Measurements from ENCODE around the gene TNRC18.
A peak's percentile ranks its signal among the peaks of the same experiment; 100 is the strongest.
"Not testable (repeated sequence)": the region's sequence is repeated elsewhere in the genome, so short reads cannot be mapped to it uniquely, and the experiment has no call there.

TNRC18 gene

DNA sequence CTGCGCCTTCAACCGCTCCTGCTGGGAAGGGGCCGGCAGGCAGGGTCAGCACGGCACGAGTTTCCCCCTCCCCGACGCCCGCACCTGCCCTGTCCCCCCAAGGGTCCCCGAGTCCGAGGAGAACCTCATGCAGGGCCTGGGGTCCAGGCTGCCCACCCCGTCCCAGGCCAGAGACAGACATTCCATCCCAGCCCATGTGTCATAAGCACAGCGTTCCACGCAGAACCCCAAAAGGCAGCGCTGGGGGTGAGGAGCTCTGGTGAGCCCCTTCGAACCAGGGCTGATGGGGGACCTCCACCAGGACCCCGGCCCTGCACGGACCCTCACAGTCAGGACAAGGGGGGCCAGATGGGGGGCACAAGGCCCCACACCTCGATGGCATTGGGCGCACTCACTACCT lies 49.2 kb downstream of the TNRC18 start:
- DNase-seq, result no peak

DNA sequence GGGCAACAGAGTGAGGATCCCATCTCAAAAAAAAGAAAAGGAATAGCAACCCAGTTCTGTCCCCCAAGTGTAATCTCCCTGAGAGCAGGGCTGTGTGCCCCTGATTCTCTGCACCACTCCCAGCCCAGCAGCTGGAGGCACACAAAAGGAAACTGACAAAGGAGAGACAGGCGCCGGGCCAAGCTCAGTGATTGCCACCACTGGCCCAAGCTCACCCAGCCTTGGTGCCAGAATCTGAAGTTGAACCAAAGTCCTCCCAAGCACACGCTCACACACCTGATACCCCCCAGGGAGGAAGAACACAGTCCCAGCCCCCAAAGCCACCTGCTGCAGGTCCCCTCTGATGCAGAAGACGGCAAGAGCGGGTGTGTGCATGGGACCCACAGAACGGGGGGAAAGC lies 50.3 kb downstream of the TNRC18 start:
- DNase-seq, result no peak

DNA sequence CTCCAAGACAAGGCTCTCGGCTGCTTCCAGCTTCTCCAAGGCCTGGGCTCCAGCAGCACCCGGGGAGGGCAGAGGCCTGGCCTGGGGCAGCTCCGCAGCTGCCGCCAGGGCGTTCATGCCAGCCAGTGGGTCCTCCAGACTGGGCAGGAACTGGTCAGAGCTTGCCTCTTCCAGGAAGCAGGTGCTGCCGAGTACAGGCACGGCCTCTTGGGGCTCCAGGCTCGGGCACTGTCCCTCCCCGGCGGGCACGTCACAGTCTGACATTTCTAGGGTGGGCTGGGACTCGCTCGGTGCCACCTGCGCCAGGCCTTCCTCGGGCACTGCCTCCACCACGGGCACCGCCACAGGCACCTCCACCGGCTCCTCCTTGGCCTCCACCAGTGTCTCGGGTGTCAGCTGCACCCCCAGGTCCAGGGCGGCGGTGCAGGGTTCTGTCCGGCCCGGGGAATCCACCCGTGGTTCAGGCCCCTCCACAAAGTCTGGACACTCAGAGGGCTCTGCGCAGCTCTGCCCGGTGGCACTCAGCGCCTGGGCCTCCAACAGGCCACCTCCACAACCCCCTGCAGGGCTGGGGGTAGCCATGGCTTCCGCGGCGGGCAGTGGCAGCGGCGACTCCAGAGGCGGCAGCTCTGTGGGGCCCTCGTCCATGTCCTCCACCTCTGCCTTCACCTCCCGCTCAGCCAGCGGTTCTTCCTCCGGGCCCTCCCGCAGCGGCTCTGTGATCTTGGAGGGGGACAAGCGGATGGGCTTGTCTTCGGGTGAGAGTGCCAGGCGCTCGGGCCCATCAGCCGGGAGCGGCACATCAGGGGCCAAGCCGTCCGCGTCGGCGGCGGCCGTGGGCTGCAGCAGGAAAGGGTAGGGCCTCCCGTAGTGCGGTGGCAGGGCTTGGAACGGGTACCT lies 52.9 kb downstream of the TNRC18 start:
- DNase-seq, result no peak

DNA sequence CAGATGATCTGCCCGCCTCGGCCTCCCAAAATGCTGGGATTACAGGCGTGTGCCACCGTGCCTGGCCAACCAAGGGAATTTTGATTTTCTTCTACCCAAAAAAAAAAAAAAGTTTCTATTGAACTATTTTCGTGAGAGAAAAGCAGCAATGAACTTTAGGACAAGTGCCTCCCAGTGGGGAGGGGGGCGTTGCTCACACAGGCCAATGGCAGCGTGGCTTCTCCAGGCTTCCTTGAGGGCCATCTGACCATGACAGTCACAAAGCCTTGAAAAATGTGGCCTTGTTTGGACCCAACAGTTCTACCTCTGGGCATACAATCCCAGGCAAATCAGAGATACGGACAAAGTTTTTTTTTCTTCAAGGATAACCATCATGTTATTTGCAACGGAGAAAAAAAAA lies 56.0 kb downstream of the TNRC18 start:
- DNase-seq, result no peak

DNA sequence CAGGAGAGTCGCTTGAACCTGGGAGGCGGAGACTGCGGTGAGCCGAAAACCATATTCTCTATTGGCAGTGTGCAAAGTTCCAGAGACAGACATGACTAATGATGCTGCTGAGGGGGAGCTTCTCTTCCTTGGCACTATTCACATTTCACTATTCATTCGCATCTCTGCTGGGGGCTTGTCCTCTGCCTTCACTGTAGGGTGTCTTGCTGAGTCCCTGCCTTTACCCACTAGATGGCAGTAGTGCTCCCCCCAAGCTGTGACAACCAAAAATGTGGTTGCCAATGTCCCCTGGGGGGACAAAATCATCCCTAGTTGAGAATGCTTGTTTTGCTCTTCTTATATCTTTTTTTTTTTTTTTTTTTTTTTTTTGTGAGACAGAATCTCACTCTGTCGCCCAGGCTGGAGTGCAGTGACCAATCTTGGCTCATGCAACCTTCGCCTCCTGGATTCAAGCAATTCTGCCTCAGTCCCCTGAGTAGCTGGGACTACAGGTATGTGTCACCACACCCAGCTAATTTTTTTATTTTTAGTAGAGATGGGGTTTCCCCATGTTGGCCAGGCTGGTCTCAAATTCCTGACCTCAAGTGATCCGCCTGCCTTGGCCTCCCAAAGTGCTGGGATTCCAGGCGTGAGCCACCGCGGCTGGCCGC lies 57.5 kb downstream of the TNRC18 start:
- DNase-seq, result peak; percentile 62

DNA sequence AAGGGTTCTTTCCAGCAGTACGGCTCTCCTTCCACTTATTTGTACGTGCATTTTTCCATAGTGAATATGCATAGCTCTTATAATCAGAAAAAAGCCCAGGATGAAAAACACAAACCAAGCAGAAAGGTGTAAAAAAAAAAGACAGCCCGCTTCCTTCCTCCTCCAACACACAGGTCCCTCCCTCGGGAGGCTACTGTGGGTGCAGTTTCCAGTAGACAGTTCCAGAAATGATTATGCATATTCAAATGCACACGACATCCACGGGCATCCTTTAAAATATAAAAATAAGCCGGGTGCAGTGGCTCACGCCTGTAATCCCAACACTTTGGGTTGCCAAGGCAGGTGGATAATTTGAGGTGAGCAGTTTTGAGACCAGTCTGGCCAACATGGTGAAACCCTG lies 59.9 kb downstream of the TNRC18 start:
- no peak for DNase-seq

DNA sequence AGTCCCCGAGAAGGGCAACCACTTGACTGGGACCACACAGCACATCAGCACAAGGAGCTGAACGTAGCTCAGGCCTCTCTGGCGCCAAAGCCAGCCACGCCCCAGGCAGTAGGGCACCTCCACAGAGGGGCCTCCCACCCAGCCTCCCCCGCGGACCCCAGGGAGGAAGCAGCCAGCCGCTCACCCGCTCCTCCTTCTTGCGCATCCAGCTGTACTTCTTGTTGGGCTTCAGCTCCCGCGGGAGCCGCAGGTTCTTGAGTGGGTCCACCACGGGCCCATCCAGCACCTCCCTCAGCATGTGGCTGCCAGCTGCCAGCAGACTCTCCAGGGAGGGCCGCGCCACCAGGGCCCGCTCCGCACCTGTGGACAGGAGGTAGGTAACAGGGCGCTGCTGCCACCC lies 61.2 kb downstream of the TNRC18 start:
- DNase-seq, result no peak

DNA sequence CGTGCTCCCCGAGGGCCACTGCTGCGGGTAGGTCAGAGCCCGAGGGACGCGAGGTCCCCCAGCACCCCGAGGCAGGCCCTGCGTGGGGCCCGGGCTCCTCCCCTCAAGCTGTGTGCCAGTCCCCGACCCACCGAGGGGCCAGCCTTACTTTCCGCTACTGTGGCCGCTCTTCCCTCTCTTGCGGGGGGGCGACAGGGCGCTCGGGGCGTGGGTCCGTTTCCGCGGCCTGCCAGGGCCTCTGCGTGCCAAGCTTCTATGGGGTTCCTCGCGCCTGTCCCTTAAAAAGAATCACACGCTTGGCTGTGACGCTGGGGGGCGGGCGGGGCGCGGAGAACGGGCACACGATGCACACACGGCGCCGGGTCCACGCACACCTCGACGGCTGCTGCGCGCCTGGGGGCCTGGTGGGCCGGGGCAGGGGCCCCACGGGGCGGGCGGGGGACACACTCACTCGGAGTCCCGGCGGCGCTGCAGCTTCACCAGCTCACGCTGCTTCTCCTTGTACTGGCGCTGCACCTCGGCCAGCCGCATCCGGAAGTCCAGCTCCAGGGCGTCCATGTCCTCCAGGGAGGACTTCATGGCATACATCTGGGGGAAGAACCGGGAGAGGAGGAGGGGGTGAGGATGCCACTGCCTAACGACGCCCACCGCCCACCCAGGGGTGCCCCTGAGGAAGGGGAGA lies 62.0 kb downstream of the TNRC18 start:
- DNase-seq, result no peak

DNA sequence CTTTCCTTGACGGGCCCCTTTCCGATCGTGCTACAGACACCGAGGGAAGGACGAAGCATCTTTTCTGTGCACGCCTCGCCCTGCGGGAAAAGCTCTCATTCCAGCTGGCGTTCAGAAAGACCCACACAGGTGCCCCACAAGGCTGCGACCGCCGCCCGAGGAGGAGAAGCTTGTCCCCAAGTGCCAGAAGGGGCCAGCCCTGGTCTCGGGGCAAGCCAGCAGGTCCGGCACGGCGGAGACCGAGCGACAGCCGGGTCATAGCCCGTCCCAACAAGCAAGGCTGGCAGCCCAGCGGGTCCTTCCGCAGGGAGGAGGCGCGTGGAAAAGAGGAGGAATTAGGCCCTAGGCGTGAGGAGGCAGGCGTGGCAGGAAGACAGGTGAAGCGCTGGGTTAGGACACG lies 62.7 kb downstream of the TNRC18 start:
- DNase-seq, result no peak

DNA sequence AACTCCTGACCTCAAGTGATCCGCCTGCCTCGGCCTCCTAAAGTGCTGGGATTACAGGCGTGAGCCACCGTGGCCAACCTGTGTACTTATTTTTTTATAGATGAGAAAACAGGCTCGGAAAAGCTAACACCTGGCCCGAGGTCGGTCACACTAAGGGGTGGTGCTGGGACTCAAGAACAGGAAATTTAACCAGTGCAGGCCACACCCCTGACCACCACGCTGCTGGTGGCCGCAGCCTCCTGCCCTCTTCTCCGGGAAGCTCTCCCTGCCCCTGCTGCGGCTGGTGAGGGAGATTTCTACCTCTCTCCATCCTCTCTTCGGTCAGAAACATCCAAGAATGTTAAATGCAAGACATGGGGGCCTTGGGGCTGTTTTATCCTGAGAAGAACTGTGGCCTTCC lies 63.2 kb downstream of the TNRC18 start:
- no peak for DNase-seq

DNA sequence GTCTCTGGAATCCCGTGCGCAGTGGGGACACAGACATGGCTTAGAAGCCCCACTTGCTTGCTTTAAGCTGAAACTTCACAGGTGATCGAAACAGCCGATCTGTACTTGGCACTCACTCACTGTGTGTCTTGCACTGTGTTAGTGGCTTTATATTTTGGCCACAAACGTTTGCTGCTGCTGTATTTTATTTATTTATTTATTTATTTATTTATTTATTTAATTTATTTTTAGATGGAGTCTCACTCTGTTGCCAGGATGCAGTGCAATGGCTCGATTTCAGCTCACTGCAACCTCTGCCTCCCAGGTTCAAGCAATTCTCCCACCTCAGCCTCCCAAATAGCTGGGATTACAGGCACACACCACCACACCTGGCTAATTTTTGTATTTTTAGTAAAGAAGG lies 63.6 kb downstream of the TNRC18 start:
- DNase-seq, result not testable (repeated sequence)

DNA sequence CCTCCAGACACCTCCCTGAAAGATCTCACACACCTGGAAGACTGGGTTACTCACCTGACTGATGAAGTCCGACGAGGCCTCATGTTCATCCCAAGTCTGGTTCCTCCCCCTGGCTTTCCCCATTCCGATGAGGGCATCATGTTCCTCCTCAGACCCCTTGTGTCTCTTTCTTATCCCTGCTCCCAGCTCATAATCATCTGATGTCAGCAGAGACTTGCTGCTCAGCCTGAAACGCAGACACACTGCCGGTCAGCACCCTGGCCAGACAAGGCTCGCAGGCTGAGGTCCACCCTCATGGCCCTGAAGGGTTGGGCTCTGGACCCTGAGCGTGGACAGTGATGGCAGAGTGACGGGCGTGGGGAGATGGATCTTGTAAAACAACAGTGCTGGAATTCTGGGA lies 64.3 kb downstream of the TNRC18 start:
- no peak for DNase-seq

DNA sequence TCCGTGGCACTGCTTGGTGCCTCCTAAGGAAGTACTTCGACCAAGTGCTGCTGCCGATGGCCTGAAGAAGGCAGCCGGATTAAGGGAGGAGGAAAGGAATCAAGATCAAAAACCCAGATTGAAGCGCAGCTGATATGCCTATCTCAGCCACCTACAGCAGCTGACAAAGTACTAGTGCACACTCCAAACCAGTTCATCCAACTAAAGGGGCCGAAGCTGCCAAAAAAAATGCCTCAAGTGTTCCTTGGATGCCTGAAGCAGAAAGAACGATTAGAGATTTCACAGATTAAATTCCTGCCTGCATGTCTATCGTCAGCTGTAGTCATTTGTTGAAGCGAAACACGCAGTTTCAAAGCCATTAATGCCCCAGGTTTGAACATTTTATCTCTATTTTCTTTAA lies 65.7 kb downstream of the TNRC18 start:
- DNase-seq, result no peak

DNA sequence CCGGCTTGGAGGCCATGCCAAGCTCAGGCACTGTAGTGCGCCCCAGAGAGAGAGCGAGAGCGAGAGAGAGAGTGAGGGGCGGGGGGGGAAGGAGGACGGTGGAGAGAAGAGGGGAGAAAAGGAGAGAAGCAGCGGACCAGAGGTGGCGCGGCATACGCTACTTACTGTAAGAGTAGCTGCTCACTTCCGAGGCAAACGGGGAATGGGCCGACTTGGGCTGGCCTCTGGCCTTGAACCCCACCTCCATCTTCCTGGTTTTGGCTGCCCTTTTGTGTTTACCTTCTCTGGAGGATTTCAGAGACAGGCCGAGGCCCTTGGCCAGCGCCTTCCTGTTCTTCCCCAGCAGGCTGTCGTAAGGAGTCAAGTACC lies 66.9 kb downstream of the TNRC18 start:
- no peak for DNase-seq

DNA sequence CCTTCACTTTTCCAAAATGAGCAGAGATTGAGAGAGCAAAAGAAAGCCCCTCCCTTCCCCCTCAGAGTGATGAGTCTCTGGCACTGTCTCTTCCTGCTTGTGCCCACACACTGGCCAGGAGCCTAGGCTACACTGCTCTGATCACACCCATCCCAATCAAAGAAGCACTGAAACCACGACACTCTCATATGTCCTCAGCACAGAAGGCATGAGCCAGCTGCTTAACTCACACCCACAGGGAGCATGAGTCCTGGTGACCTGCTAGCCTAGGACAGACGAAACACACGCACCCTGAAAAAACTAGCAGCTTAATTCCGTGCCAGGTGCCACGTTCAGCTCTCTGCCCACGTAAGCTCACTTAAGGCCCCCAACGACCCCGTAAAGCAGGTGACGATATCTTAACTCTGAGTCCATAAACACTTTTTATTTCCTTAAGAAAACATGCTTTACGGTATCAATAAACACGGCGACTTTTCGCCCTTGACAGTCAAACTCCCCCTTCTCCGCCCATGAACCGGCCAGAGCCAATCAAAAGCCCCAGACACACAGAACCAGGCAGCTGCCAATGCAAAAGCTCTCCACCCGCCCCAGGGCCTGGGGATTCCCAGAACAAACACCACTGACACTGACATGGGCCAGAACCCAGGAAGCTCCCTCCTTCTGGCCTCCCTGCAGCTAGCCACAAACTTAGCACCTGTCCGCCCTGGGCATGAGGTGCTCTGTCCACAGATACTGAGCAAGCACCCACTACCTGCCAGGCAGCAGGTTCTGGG lies 69.0 kb downstream of the TNRC18 start:
- no peak for DNase-seq

DNA sequence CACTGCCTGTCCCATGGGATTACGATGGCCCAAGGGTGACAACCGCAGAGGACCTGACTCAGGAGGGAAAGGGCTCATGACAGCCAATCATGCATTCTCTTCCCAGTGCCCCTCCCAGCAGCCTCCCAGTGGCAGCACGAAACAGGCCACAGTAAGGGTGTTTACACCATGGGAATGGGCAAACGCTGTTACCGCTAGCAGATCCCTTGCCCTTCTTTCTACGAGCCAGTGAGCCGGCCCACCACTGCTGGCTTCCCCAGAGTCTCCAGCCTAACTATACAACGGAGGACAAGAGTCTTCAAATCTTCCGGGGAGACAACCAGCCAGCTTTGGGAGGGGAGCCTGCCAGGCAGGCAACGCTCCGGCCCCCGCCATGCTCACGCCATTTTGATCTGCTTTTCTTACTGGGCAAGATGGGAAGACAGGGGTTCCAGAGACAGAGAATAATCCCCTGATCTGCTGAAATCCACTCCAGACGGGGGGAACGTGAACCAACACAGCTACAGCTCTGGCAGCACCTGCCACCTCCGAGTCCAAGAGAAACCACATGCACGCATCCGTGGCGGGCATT lies 71.1 kb downstream of the TNRC18 start:
- DNase-seq, result no peak

DNA sequence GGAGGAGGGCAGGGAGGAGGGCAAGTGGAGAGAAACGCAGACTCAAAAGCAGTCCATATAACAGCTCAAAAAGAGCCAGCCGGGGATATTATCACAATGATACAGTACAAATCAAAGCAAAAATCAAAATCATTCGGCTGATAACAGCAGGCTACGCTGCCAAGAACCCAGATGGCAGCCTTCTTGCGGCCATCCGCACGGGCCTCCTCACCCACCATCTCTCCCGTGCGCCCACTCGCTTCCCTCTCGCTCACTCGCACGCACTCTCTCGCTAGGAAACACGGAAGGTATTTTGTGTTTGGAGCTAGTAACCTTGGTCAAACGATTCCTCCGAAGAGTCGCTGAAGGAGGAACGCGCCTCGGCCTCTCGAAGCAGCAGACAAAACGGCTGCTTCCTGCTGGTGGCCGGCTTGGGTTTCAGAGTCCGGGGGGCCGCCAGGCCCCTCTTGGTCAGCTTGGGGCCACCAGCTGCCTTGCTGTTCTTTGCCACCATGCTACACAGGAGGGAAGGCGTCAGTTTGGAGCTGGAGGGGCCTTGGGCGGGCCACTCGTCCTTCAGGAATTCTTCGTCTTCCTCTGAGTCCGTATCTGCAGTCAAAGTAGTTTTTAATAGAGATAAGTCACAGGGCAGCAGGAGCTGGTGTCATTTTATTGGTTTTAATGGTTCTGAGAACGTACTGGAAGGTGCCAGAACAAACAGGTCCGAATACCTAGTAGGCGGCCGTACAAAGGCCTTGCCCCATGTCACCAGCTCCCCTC lies 71.9 kb downstream of the TNRC18 start:
- DNase-seq, result no peak

DNA sequence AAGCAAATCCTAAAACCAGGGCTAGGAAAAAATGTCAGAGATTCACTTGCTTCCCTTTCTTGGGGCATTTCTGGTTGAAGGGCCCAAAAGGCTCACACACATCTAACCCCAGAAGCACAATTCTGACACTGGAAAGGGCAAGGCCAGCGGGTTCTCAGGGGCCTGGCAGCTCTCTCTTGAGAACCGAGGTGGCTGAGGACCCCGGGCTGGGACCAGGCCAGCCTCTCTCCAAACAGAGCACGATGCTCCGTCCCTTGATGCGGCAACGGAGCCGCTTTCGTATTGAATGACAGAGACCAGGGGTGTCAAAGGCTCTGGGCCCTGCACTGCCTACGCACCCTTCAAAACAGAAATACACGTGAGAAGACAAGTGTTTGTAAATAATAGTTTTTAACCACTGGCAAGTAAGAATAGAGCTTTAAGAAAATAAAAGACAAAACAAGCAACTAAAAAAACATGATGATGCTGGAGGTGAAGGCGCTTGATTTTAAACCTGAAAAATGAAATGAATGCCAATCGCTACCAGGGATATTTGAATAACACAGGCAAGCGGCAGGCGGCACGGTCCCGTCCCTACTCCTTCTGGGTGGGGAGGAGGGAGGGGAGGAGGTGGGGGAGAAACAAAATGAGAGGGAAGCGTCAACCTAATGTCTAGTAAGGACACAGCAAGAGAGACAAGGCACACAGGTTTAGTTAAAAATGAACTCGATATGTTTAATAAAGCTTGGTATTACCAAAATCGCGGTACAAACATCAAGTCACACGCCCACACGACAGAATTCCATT lies 72.8 kb downstream of the TNRC18 start:
- no peak for DNase-seq

DNA sequence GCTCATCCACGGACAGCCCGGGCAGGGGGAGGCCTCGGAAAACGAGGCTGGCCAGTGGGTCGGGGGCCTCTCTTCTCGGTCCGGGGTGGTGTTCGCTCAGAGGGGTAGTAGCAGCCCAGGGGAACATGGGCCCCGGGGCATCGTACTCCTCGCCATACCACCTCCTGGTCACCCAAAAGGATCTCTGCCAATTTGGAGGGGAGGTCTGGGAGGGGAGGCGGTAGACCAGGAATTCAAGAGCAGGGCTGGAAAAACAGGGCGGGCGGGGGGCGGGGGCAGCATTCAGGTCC lies 73.5 kb downstream of the TNRC18 start:
- no peak for DNase-seq

DNA sequence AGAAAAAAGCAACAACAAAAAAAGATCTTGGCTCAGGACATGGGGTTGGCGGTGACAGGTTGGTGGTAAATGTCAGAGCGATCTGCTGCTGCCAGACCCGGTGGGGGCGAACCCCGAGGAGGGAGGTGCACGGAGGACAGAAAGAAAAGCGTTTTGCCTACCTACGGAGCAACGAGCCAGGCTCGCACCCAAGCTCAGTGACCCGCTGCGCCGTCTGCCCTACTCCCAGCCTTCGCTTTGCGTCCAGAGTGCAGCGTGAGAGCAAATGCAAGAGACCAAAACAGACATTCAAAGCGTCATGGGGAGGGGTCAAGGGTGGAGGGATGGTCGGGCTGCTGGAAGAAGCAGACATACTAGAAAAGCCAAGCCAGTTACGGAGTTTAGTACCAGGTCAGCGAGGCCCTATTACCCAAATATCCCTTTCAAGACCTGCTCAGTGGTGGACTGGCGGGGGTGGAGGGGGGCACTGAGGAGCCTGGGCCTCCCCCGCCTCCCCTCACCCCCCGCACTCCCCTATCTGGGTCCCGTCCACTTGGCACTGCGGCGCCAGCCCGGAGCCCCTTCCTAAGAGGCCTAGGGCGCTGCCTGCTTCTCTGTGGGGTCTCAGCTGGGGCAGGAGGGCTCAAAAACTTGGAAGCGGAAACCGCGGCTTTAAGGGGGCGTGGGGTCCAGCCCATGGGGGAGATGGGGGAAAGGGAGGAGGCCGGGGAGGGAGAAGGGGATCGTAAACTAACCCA lies 74.0 kb downstream of the TNRC18 start:
- no peak for DNase-seq

DNA sequence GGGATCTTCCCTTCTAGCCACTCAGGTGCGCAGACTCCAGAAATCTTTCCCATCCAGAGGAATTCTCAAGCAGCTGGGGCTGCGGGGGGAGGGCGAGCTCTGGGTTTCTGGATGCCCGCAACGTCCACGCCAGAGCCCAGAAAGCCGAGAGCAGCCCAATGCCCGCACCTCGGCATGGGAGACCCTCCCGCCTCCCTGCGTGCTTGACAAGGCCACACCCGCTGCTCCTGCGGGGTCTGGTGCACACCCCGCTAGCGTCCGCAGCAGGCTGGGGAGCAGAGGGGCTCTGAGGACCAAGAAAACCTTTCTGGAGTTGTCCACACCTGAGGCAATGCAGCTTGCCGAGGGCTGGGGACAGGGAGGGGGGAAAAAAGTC lies 74.6 kb downstream of the TNRC18 start:
- no peak for DNase-seq
